ENCODE data around the gene UVSSA. TPM values are rescaled to one million over a fixed set of nuclear protein-coding genes. Genes with fewer than 3 reads are reported as not detected.

UVSSA gene
- total and polyA plus RNA-seq, 9 of the 15 experiments (the other 6 are each of a cell fraction or from before 2014, with no cell fraction given), result 0.21 to 14.6 (median 3.3) TPM

DNA sequence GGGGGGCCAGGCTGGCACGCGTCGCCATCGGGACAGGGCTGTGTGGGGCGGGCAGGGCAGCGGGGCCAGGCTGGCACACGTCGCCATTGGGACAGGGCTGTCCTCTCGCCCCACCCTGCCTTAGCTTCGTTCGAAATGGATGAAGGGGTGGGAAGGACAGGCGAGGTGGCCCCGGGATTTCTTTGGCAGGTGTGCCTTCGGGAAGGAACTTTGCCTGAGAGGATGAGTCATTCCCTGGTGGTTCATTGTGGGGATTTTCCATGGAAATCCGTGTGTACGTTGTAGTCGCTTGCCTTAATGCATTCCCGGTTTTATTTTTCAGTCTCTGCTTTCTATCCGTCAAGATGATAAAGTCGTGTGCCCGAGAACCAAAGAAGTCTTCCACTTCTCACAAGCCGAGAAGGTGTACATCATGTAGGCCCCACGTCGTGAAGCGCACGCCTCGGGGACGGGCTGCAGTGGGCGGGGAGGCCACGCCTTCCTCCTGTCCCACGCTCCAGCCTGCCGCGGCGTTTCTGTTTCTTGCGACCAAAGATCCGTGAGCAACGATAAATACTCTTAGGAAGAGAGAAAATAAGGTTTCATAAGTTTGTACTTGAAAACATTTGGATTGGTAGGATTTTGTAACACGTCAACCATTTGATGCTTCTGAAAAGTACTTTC, 8.1 kb upstream of the UVSSA start:
- no peak overlapping the region for H3K4me2 ChIP-seq (ENCODE audit: insufficient read depth, low read length)
- ChIA-PET POLR2A (no interaction called here), CTCF (ENCODE audit: low intra/inter-chr PET ratio) (no interaction called here)
- H3K9ac ChIP-seq (ENCODE audit: insufficient read depth in 1 of 2, low read depth in 2 of 2, low read length in 2 of 2), result no peak overlapping the region
- peaks cover 0 to 4% of the 10 kb centered on the region in 2 experiments; a peak in 1 of 5 replicates for H3K4me1 ChIP-seq (replicated peaks in 1 of 2; ENCODE audit: control insufficient read depth in 2 of 2, insufficient read depth in 2 of 2, low read length in 2 of 2)
- ATAC-seq, result no peak
- DNase-seq (ENCODE audit: extremely low read depth in 1 of 4, low spot score in 3 of 4), result no peak
- in situ Hi-C loops (cut with MboI) (no loop called here), intact Hi-C loops (cut with micrococcal nuclease) (no loop called here)
- no peaks in the 10 kb centered on the region for H3K9me1 ChIP-seq (ENCODE audit: control insufficient read depth, insufficient read depth, low read length)
- WGBS (ENCODE audit: insufficient coverage, low coverage, missing lambda C conversion rate), result 96% methylated on average over 23 of the region's 38 CpGs
- H3K27me3 ChIP-seq (ENCODE audit: control insufficient read depth in 2 of 2, insufficient read depth in 2 of 2, low read length in 2 of 2), result no peaks in the 10 kb centered on the region
- no TSS peak for BruUV-seq (replicated peaks)
- no peak for FAIRE-seq
- H3K4me3 ChIP-seq, result no peak overlapping the region
- no peak overlapping the region for H2AFZ ChIP-seq (ENCODE audit: low read depth, low read length)
- no peaks in the 10 kb centered on the region for H3K79me2 ChIP-seq (ENCODE audit: control insufficient read depth, insufficient read depth, low read length)
- no peak overlapping the region for H3K27ac ChIP-seq (ENCODE audit: extremely low read depth, low read depth, low read length)
- H4K20me1 ChIP-seq (replicated peaks; ENCODE audit: control insufficient read depth, insufficient read depth, low read length), result no peaks in the 10 kb centered on the region
- peaks cover 68% of the 10 kb centered on the region; the same call in 2 of the 3 replicates for H3K36me3 ChIP-seq (ENCODE audit: control insufficient read depth, insufficient read depth, low read length)
- H3K9me3 ChIP-seq (replicated peaks; ENCODE audit: control insufficient read depth, insufficient read depth, low read depth, low read length), result no peaks in the 10 kb centered on the region
- no peak for TF ChIP-seq RAD21 (CRISPR knock-in tag; conservative IDR thresholded peaks at IDR 0.05 in 1 of 2, IDR thresholded peaks at IDR 0.05 in 1 of 2)
- TF ChIP-seq ZNF41 (CRISPR knock-in tag; conservative IDR thresholded peaks at IDR 0.05), result no peak
- TF ChIP-seq ZNF324 (CRISPR knock-in tag; IDR thresholded peaks at IDR 0.05), result no peak
- no peak for TF ChIP-seq SUPT5H (IDR thresholded peaks at IDR 0.05)
- no peak for TF ChIP-seq STAT5A (IDR thresholded peaks at IDR 0.05; ENCODE audit: borderline replicate concordance, low read length)
- TF ChIP-seq, protein P1, sequence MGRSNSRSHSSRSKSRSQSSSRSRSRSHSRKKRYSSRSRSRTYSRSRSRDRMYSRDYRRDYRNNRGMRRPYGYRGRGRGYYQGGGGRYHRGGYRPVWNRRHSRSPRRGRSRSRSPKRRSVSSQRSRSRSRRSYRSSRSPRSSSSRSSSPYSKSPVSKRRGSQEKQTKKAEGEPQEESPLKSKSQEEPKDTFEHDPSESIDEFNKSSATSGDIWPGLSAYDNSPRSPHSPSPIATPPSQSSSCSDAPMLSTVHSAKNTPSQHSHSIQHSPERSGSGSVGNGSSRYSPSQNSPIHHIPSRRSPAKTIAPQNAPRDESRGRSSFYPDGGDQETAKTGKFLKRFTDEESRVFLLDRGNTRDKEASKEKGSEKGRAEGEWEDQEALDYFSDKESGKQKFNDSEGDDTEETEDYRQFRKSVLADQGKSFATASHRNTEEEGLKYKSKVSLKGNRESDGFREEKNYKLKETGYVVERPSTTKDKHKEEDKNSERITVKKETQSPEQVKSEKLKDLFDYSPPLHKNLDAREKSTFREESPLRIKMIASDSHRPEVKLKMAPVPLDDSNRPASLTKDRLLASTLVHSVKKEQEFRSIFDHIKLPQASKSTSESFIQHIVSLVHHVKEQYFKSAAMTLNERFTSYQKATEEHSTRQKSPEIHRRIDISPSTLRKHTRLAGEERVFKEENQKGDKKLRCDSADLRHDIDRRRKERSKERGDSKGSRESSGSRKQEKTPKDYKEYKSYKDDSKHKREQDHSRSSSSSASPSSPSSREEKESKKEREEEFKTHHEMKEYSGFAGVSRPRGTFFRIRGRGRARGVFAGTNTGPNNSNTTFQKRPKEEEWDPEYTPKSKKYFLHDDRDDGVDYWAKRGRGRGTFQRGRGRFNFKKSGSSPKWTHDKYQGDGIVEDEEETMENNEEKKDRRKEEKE (IDR thresholded peaks at IDR 0.05; ENCODE audit: borderline replicate concordance in 1 of 2, control insufficient read depth in 1 of 2, low read depth in 2 of 2, low read length in 1 of 2), result no peak
- no peak for TF ChIP-seq LARP7 (IDR thresholded peaks at IDR 0.05)
- no peak for TF ChIP-seq ZFP36 (IDR thresholded peaks at IDR 0.05; ENCODE audit: low read depth, low read length, partially characterized antibody)
- TF ChIP-seq ZBTB17 (CRISPR knock-in tag; IDR thresholded peaks at IDR 0.05), result no peak
- no peak for TF ChIP-seq SAFB (IDR thresholded peaks at IDR 0.05; ENCODE audit: borderline replicate concordance, low read depth, low read length)
- no peak for TF ChIP-seq ZNF165 (CRISPR knock-in tag; IDR thresholded peaks at IDR 0.05; ENCODE audit: borderline replicate concordance)
- no peak for TF ChIP-seq CREB1 (IDR thresholded peaks at IDR 0.05)
- no peak for TF ChIP-seq CREB1 (CRISPR knock-in tag; IDR thresholded peaks at IDR 0.05)
- TF ChIP-seq ZNF175 (CRISPR knock-in tag; IDR thresholded peaks at IDR 0.05; ENCODE audit: low read depth), result no peak
- no peak for TF ChIP-seq BRCA1 (IDR thresholded peaks at IDR 0.05)
- TF ChIP-seq BRCA1 (CRISPR knock-in tag; IDR thresholded peaks at IDR 0.05), result no peak
- TF ChIP-seq ZNF766 (CRISPR knock-in tag; conservative IDR thresholded peaks at IDR 0.05), result no peak
- TF ChIP-seq ZNF212 (CRISPR knock-in tag; IDR thresholded peaks at IDR 0.05), result no peak

Measured in K562 (cell line).